Activated CD4-positive, alpha-beta T cell treated with anti-CD3 and anti-CD28 coated beads, Interleukin-2, amount 10 ng/mL, durations not matched to agents 7 days and 5 days (primary cell): Measurements from ENCODE around the gene PRKAR1B. TPM values are rescaled to one million over a fixed set of nuclear protein-coding genes. Genes with fewer than 3 reads are reported as not detected.

ENCODE experiments used
- CTCF ChIA-PET: fragments of 350-600 bp; sonication (Branson Sonifier 250); formaldehyde crosslinking; loops from one replicate; lab custom pipeline; 2021; ENCODE audit warnings: antibody characterized with exemption; lab: Charles Lee
- POLR2A ChIA-PET: fragments of 350-600 bp; sonication (Branson Sonifier 250); formaldehyde crosslinking; loops from one replicate; lab custom pipeline; 2021; ENCODE audit warnings: antibody characterized with exemption; lab: Charles Lee
- DNase-seq: peaks from one replicate; pipeline ENCODE4 v3.0.0-alpha.2; 2020
- H3K27ac Mint-ChIP-seq: one replicate; pipeline ENCODE4 v1.8.0; 2021; ENCODE audit warnings: mild to moderate bottlenecking, moderate library complexity, mixed read lengths
- H3K27me3 Mint-ChIP-seq: one replicate; pipeline ENCODE4 v1.8.0; 2021; ENCODE audit warnings: mixed read lengths
- H3K36me3 Mint-ChIP-seq: one replicate; pipeline ENCODE4 v1.8.0; 2021; ENCODE audit warnings: low read depth, mixed read lengths
- H3K4me1 Mint-ChIP-seq: one replicate; pipeline ENCODE4 v1.8.0; 2021; ENCODE audit warnings: mixed read lengths
- H3K4me3 Mint-ChIP-seq: one replicate; pipeline ENCODE4 v1.8.0; 2021; ENCODE audit warnings: mild to moderate bottlenecking, moderate library complexity, mixed read lengths
- H3K9me3 Mint-ChIP-seq: one replicate; pipeline ENCODE4 v1.8.0; 2021; ENCODE audit warnings: mixed read lengths
- total RNA-seq, 2 experiments: library from RNA; stranded (reverse); gene quantifications; one replicate each; pipeline ENCODE4 v1.2.3, GENCODE V29; 2021

The PRKAR1B gene
- total RNA-seq, 2 experiments from 2014 or later, result 29.8 to 32.5 TPM

DNA sequence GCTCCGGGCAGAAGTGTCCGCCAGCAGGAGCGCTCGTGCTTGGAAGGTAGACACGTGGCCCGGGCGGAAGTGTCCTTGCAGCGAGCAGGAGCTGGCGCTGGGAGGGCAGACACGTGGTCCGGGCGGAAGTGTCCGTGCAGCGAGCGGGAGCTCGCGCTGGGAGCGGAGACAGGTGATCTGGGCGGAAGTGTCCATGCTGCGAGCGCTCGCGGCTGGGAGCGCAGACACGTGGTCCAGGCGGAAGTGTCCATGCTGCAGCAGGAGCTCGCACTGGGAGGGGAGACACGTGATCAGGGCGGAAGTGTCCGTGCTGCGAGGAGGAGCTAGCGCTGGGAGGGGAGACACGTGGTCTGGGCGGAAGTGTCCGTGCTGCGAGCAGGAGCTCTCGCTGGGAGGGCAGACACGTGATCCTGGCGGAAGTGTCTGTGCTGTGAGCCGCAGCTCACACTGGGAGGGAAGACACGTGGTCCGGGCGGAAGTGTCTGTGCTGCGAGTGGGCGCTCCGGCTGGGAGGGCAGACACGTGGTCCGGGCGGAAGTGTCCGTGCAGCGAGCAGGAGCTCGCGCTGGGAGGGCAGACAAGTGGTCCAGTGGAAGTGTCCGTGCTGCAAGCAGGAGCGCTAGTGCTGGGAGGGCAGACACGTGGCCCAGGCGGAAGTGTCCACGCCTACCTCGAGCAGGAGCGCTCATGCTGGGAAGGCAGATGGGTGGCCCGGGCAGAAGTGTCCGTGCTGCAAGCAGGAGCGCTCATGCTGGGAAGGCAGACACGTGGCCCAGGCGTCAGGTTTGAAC is 41.1 kb upstream of the PRKAR1B start:
- ChIA-PET POLR2A (no interaction called here), CTCF (interaction anchor here (0.7 to 1.2 kb wide), 4 partner anchors 9 to 114 kb away, joined by 3 to 4 read pairs (median 4); no protein-coding TSS in a partner anchor)
- Mint-ChIP-seq H3K4me1 (no peaks in the 10 kb centered on the region), H3K27me3 (no peaks in the 10 kb centered on the region), H3K36me3 (peaks cover 7% of the 10 kb centered on the region), H3K27ac (no peak overlapping the region), H3K4me3 (no peak overlapping the region), H3K9me3 (no peaks in the 10 kb centered on the region)
- DNase-seq, result no peak

- Mint-ChIP-seq H3K4me3 (no peak overlapping the region), H3K36me3 (peaks cover 7% of the 10 kb centered on the region), H3K9me3 (no peaks in the 10 kb centered on the region), H3K27ac (no peak overlapping the region), H3K27me3 (no peaks in the 10 kb centered on the region), H3K4me1 (no peaks in the 10 kb centered on the region)
- CTCF ChIA-PET, result interaction anchor here (0.7 to 1.2 kb wide), 2 partner anchors 9 to 16 kb away, joined by 3 read pairs; no protein-coding TSS in a partner anchor
- POLR2A ChIA-PET, result interaction anchor here (0.6 kb wide), 1 partner anchor 156 kb away, joined by 3 read pairs; no protein-coding TSS in a partner anchor
- no peak for DNase-seq
These were observed 40.5 kb upstream of the PRKAR1B start for GRCh38 chr7:767580-767940.

GRCh38 chr7:765383-765782 is 38.3 kb upstream of the PRKAR1B start:
- CTCF ChIA-PET, result interaction anchor here (0.6 to 1.5 kb wide), 3 partner anchors 8 to 493 kb away, joined by 3 to 5 read pairs (median 3); no protein-coding TSS in a partner anchor
- H3K36me3 Mint-ChIP-seq, result peaks cover 7% of the 10 kb centered on the region

GRCh38 chr7:763762-764161 is 36.7 kb upstream of the PRKAR1B start:
- ChIA-PET POLR2A (no interaction called here), CTCF (interaction anchor here (0.6 to 1.5 kb wide), 2 partner anchors 9 to 30 kb away, joined by 3 to 5 read pairs; no protein-coding TSS in a partner anchor)
- H3K4me1 Mint-ChIP-seq, result no peaks in the 10 kb centered on the region
- no peaks in the 10 kb centered on the region for H3K9me3 Mint-ChIP-seq
- no peaks in the 10 kb centered on the region for H3K27me3 Mint-ChIP-seq
- DNase-seq, result no peak
- peaks cover 9% of the 10 kb centered on the region for H3K36me3 Mint-ChIP-seq
- no peak overlapping the region for H3K4me3 Mint-ChIP-seq
- H3K27ac Mint-ChIP-seq, result no peak overlapping the region

More at GRCh38 chr7:765383-765782, 38.3 kb upstream of the PRKAR1B start:
- DNase-seq, result no peak
- no peaks in the 10 kb centered on the region for H3K9me3 Mint-ChIP-seq
- POLR2A ChIA-PET, result no interaction called here
- no peaks in the 10 kb centered on the region for H3K4me1 Mint-ChIP-seq
- H3K27ac Mint-ChIP-seq, result no peak overlapping the region
- no peaks in the 10 kb centered on the region for H3K27me3 Mint-ChIP-seq
- no peak overlapping the region for H3K4me3 Mint-ChIP-seq

DNA sequence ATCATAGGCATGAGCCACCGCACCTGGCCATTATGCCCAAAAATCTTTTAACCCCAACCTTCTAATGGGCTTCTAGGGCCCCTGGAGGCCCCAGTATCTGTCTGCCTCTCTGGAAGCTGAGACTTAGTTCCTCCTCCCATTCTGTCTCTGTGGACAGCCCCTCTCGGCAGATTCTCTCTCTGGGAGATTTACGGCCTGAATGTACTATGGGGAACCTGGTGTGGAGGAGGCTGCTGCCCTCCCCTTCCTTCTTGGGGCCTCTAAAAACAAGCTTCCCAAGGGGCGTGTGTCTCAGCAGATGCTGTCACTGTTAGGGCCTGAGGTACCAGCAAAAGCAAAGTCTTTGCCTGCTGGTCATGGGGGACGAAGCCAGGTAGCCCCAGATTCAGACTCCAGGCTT is 35.8 kb upstream of the PRKAR1B start:
- CTCF ChIA-PET, result no interaction called here
- no peaks in the 10 kb centered on the region for H3K4me1 Mint-ChIP-seq
- peaks cover 13% of the 10 kb centered on the region for H3K36me3 Mint-ChIP-seq
- no peak overlapping the region for H3K27ac Mint-ChIP-seq
- H3K27me3 Mint-ChIP-seq, result no peaks in the 10 kb centered on the region
- no peak for DNase-seq
- H3K9me3 Mint-ChIP-seq, result no peaks in the 10 kb centered on the region
- POLR2A ChIA-PET, result no interaction called here
- H3K4me3 Mint-ChIP-seq, result no peak overlapping the region

DNA sequence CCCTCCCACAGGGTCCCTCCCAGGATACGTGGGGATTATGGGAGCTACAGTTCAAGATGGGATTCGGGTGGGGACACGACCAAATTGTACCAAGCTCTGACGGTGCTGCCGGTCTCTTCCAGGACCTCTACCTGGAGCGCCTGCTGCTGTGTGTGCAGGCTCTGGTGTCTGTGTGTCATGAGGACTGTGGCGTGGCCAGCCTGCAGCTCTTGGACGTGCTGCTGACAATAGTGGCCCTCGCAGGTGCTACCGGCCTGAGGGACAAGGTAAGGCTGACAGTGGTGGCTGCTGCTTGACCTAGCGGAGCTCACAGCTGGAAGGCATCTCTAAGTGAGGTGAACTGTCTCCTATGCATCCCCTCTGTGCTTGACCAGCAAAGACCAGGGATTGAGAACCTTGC is 34.5 kb upstream of the PRKAR1B start:
- H3K27me3 Mint-ChIP-seq, result no peaks in the 10 kb centered on the region
- H3K4me3 Mint-ChIP-seq, result no peak overlapping the region
- CTCF ChIA-PET, result interaction anchor here (1.3 kb wide), 1 partner anchor 13 kb away, joined by 3 read pairs; no protein-coding TSS in a partner anchor
- DNase-seq, result no peak
- peaks cover 11% of the 10 kb centered on the region for H3K36me3 Mint-ChIP-seq
- H3K9me3 Mint-ChIP-seq, result no peaks in the 10 kb centered on the region
- POLR2A ChIA-PET, result no interaction called here
- no peaks in the 10 kb centered on the region for H3K4me1 Mint-ChIP-seq
- H3K27ac Mint-ChIP-seq, result no peak overlapping the region

DNA sequence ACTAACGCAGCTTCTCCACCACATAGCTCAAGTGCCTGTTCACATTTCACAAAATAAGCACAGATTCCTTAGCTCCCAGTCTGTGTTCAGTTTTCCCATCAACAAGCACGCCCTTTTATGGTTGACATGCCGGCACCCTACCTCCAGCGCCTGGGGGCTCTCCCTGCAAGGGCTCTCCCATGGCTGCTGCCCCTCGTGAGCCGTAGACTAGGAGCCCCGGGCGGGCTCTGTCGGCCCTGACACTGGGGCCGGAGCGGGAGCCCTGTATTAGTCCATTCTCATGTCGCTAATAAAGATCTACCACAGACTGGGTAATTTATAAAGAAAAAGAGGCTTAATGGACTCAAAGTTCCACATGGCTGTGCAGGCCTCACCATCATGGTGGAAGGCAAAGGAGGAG is 34.0 kb upstream of the PRKAR1B start:
- ChIA-PET POLR2A (no interaction called here), CTCF (interaction anchor here (1.1 to 1.3 kb wide), 2 partner anchors 13 to 33 kb away, joined by 3 to 4 read pairs; no protein-coding TSS in a partner anchor)
- no peak for DNase-seq
- Mint-ChIP-seq H3K9me3 (no peaks in the 10 kb centered on the region), H3K4me1 (no peaks in the 10 kb centered on the region), H3K27me3 (no peaks in the 10 kb centered on the region), H3K27ac (no peak overlapping the region), H3K4me3 (no peak overlapping the region), H3K36me3 (peaks cover 11% of the 10 kb centered on the region)

DNA sequence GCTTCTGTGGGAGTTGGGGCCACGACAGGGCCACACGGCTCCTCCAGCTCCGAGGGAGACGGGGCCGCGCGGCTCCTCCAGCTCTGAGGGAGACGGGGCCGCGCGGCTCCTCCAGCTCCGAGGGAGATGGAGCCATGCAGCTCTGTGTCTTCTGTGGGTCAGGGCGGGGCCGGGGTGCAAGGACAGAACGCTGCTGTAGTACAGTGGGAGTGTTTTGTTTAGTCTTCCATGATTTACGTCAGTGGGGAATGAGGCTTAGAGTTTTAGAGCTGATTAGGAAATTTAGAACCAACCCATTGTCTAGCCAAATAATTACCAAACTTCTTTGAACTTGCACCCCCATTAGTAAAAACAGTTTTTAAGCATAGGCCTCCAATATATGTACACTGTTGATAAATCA is 32.9 kb upstream of the PRKAR1B start:
- H3K36me3 Mint-ChIP-seq, result peaks cover 12% of the 10 kb centered on the region
- no peak for DNase-seq
- no peaks in the 10 kb centered on the region for H3K4me1 Mint-ChIP-seq
- H3K27me3 Mint-ChIP-seq, result no peaks in the 10 kb centered on the region
- POLR2A ChIA-PET, result no interaction called here
- H3K9me3 Mint-ChIP-seq, result no peaks in the 10 kb centered on the region
- H3K4me3 Mint-ChIP-seq, result no peak overlapping the region
- CTCF ChIA-PET, result interaction anchor here (1.1 kb wide), 1 partner anchor 31 kb away, joined by 4 read pairs; no protein-coding TSS in a partner anchor
- H3K27ac Mint-ChIP-seq, result peak overlapping the region; percentile 58

DNA sequence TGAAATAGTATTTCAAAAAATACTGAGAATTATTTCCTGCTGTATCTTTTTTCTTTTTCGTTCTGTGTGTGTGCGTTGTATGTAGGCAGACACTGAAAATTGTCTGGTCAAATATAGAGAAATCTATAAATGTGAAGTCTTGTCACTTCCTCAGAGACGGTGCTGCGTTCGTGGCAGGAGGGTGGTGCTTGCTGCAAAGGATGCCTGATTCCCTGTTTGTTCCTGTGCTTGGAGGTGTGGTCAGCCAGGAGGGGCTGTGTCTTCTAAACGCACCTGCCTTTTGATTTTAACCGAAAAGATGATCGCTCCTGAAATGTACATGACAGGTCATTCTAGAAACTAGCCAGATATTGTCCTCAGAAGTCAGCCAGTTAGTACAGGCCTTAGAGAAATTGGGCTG is 32.5 kb upstream of the PRKAR1B start:
- ChIA-PET POLR2A (no interaction called here), CTCF (no interaction called here)
- H3K4me3 Mint-ChIP-seq, result no peak overlapping the region
- no peak overlapping the region for H3K27ac Mint-ChIP-seq
- no peaks in the 10 kb centered on the region for H3K27me3 Mint-ChIP-seq
- H3K4me1 Mint-ChIP-seq, result no peaks in the 10 kb centered on the region
- peaks cover 13% of the 10 kb centered on the region for H3K36me3 Mint-ChIP-seq
- no peak for DNase-seq
- no peaks in the 10 kb centered on the region for H3K9me3 Mint-ChIP-seq

DNA sequence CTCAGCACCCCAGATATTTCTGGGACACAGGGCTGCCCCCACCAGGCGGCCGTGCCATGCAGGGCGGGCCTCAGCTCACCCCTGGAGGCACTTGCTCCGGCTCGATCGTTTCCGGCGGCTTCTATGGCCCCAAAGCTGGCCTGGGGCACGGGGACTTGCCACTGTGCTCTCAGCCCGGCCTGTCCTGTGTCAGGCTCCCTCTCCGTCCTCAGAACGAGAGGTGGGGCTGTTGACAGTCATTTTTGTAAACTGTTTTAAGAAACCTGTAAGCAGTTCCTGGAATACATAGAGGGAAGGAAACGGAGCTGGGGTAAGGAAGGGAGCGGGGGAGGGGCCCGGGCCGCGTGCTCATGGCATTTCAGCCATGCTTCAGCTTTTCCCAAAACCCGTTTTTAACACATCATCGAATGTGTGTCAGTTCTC is 30.7 kb upstream of the PRKAR1B start:
- no peak for DNase-seq
- Mint-ChIP-seq H3K36me3 (peaks cover 14% of the 10 kb centered on the region), H3K4me3 (no peak overlapping the region), H3K27ac (peak overlapping the region; percentile 41), H3K27me3 (no peaks in the 10 kb centered on the region), H3K9me3 (no peaks in the 10 kb centered on the region), H3K4me1 (no peaks in the 10 kb centered on the region)
- ChIA-PET CTCF (no interaction called here), POLR2A (no interaction called here)

DNA sequence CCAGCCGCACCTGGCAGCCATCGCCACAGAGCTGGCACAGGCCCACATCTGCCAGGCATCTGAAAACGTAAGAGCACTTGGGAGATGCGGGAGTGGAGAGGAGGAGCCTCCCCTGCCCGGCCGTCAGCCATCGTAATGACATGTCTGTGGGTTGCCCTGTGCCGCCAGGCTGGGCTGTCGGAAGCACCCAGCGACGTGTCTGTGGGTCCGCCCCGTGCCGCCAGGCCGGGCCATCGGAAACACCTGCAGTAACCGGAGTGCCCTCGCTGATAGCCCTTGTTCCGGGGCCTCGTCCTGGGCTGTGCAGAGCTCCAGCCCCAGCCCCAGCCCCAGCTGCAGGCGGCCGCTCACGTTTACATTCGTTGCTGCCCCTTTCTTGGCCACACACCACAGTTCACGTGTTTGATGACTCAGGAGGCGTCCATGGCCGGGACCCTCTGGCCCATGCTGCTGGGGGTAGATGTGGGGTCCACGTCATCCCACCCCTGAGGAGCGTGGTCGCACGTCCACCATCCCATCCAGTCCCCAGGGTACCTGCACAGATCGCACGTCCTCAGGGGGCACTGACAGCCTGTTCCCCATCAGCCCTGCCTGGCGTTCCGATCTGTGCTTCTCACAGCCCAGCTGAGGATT is 30.0 kb upstream of the PRKAR1B start:
- Mint-ChIP-seq H3K4me1 (no peaks in the 10 kb centered on the region), H3K36me3 (peaks cover 16% of the 10 kb centered on the region), H3K27ac (no peak overlapping the region), H3K4me3 (no peak overlapping the region), H3K9me3 (no peaks in the 10 kb centered on the region), H3K27me3 (no peaks in the 10 kb centered on the region)
- POLR2A ChIA-PET, result no interaction called here
- DNase-seq, result no peak
- CTCF ChIA-PET, result interaction anchor here (0.6 kb wide), 1 partner anchor 117 kb away, joined by 3 read pairs; no protein-coding TSS in a partner anchor

DNA sequence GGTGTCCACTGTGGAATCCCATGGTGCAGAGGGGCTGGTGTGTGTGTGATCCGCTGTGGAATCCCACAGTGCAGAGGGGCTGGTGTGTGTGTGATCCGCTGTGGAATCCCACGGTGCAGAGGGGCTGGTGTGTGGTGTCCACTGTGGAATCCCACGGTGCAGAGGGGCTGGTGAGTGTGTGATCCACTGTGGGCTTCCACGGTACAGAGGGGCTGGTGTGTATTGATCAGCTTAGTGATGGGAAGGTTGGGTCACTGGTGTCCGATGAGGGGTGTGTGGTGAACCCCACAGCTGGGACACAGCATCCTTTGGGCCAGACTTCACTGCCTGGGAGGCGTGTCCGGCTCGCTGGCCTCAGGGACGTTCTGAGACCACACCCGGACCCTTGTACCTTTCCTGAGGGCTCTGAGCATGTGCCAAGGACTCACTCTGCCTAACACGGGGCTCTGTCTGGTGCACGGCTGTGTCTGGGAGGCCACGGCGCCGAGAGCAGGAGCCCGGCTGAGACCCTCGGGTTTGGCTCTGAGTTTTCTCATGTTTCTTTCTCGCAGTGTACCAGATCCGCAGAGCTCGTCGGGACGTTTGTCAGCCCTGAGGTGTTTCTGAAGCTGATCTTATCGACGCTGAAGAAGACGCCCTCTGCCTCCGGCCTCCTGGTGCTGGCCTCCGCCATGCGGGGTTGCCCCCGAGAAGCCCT is 29.3 kb upstream of the PRKAR1B start:
- H3K4me1 Mint-ChIP-seq, result no peaks in the 10 kb centered on the region
- ChIA-PET POLR2A (no interaction called here), CTCF (interaction anchor here (0.6 kb wide), 2 partner anchors 12 to 116 kb away, joined by 3 to 4 read pairs; no protein-coding TSS in a partner anchor)
- H3K9me3 Mint-ChIP-seq, result no peaks in the 10 kb centered on the region
- no peak for DNase-seq
- H3K27me3 Mint-ChIP-seq, result no peaks in the 10 kb centered on the region
- H3K4me3 Mint-ChIP-seq, result no peak overlapping the region
- H3K27ac Mint-ChIP-seq, result no peak overlapping the region
- peaks cover 18% of the 10 kb centered on the region for H3K36me3 Mint-ChIP-seq
